Central memory CD8-positive, alpha-beta T cell (primary cell): ENCODE data around the gene LPP.

Experiments used
- ATAC-seq: fragments of 150-1000 bp; cut with Tn5 transposase; replicated peaks from 2 replicates; pipeline ENCODE4 v1.10.0; 2022; ENCODE audit warnings: mild to moderate bottlenecking, moderate FRiP score, moderate number of reproducible peaks; ENCODE audit not compliant: poor library complexity, severe bottlenecking; ENCODE audit errors: extremely low read depth
- DNase-seq, 2 donors: peaks; one replicate each; pipeline ENCODE4 v3.0.0; 2021; ENCODE audit warnings: low spot score in 2 of 2
- H3K27ac Mint-ChIP-seq: one replicate; pipeline ENCODE4 v1.8.0; 2022; ENCODE audit warnings: low read depth, mild to moderate bottlenecking, moderate library complexity, mixed read lengths
- H3K27me3 Mint-ChIP-seq: one replicate; pipeline ENCODE4 v1.8.0; 2022; ENCODE audit warnings: mixed read lengths
- H3K36me3 Mint-ChIP-seq: one replicate; pipeline ENCODE4 v1.8.0; 2022; ENCODE audit warnings: mild to moderate bottlenecking, moderate library complexity, mixed read lengths; ENCODE audit not compliant: insufficient read depth
- H3K4me1 Mint-ChIP-seq: one replicate; pipeline ENCODE4 v1.8.0; 2022; ENCODE audit warnings: mixed read lengths
- H3K4me3 Mint-ChIP-seq: one replicate; pipeline ENCODE4 v1.8.0; 2022; ENCODE audit warnings: mild to moderate bottlenecking, moderate library complexity, mixed read lengths
- H3K9me3 Mint-ChIP-seq: one replicate; pipeline ENCODE4 v1.8.0; 2022; ENCODE audit warnings: mixed read lengths

The LPP gene

DNA sequence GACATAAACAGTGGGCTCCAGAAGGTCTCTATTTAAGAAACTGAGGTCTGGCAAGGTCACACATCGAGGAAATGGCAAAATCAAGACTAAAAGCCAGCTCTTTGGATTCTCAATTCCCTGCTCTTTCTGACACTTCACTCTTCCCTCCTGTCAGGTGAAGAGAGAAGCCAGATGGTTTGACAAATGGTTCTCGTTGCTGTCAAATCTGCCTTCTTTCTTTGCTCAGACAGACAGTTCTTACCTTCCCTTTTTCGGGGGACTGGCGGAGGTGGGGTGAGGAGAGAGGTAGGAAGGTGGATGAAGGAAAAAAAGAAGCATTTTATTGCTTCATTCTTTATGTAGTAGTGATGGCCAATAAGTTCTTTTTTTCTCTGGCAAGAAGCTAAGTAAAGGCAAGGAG, 133.4 kb downstream of the LPP start:
- H3K4me3 Mint-ChIP-seq, result no peak overlapping the region
- no peak overlapping the region for H3K27ac Mint-ChIP-seq
- H3K9me3 Mint-ChIP-seq, result no peaks in the 10 kb centered on the region
- DNase-seq, result no peak
- no peak for ATAC-seq
- peaks cover 6% of the 10 kb centered on the region for H3K36me3 Mint-ChIP-seq
- peaks cover 47% of the 10 kb centered on the region for H3K4me1 Mint-ChIP-seq
- H3K27me3 Mint-ChIP-seq, result no peaks in the 10 kb centered on the region

DNA sequence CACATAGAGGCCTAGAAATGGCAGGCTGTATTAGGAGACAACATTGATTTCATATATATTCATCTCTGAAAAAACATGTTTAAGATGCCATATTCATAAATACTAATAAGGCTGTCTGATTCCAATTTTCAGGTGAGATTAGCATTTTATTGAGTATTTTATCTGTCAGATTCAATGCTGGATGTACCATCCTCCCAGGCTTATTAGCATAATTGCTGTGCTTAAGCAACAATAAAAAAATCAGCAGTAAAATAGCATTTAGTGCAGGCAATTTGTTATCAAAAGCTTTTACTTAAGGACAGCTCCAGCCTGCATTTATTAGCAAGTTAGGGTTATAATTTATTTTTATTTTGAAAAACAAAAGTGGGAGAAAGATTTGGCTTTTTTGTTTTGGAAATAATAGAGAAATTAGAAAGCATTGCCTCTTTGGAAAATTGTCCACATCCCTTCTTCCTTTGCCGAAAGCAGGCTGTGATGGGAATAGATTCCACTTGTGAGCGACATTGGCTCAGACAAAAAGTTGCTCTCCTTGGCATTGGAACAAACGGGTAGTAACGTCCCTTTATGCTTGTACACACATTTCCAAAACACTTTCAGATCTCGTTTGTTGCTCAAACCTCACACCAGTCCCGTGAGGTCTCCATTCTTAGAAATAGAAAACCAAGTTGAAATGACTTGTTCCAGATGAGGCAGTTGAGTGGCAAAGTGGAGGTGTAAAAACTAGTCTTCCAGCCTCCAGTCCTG, 134.0 kb downstream of the LPP start:
- no peak for DNase-seq
- ATAC-seq, result no peak
- H3K9me3 Mint-ChIP-seq, result no peaks in the 10 kb centered on the region
- no peak overlapping the region for H3K27ac Mint-ChIP-seq
- H3K4me1 Mint-ChIP-seq, result peaks cover 47% of the 10 kb centered on the region
- H3K4me3 Mint-ChIP-seq, result no peak overlapping the region
- no peaks in the 10 kb centered on the region for H3K27me3 Mint-ChIP-seq
- peaks cover 6% of the 10 kb centered on the region for H3K36me3 Mint-ChIP-seq

DNA sequence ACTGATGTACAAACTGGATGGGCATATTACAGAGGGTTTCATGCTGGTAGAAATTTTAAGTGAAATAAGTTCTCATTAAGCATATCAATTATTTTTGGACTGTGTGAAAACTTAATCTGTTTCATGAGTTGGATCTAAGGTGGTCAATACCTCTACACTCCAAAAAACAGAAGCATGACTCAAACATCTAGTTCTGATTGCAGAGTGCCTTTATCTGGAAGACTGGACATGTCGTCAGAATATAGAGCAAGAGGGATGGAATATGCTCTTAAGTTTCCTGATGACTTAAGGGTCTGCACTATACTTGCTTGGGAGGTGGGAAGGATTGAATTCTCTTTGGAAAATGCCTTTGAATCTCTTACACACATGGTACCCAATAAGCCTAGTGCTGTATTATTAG, 138.3 kb downstream of the LPP start:
- no peak for ATAC-seq
- Mint-ChIP-seq H3K27ac (no peak overlapping the region), H3K4me1 (peaks cover 52% of the 10 kb centered on the region), H3K4me3 (no peak overlapping the region), H3K9me3 (no peaks in the 10 kb centered on the region), H3K27me3 (no peaks in the 10 kb centered on the region), H3K36me3 (peaks cover 6% of the 10 kb centered on the region)
- DNase-seq, result no peak

DNA sequence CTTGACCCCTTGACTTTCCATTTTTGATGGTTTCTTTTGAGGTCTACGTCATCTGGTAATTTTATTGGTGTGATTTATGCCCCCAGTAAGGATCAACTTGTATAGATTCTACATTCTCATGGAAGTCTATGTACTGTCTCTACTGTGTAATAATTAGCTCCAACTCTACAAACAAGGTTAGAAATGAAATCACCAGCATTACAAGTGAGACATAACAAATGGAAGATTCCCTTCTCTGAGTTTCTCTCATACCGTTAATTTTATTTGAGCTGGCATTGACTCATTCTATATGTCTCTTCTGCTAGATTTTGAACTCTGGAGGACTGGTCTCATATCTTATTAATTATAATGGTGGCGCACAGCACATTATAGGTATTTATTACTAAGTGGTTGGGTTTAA, 138.9 kb downstream of the LPP start:
- ATAC-seq, result no peak
- no peak overlapping the region for H3K4me3 Mint-ChIP-seq
- no peaks in the 10 kb centered on the region for H3K9me3 Mint-ChIP-seq
- H3K4me1 Mint-ChIP-seq, result peaks cover 52% of the 10 kb centered on the region
- peaks cover 4% of the 10 kb centered on the region for H3K36me3 Mint-ChIP-seq
- DNase-seq, result no peak
- no peaks in the 10 kb centered on the region for H3K27me3 Mint-ChIP-seq
- H3K27ac Mint-ChIP-seq, result no peak overlapping the region

DNA sequence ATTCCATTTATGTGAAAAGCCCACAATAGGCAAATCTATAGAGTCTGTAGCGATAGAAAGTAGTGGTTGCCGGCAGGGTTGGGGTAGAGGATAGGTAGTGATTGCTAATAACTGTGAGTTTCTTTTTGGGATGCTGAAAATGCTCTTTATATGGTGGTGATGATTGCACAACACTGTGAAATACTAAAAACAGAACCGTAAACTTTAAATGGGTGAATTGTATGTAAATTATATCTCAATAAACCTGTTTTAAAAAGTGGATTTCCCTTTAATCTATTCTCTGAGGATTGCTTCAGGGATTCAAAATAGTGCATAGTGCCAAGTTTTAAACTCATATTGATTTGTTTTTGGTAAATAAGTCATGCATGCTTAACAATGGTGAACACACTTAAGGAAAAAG, 140.2 kb downstream of the LPP start:
- Mint-ChIP-seq H3K4me3 (peak overlapping the region; percentile 12), H3K9me3 (no peaks in the 10 kb centered on the region), H3K27ac (peak overlapping the region; percentile 64), H3K4me1 (peaks cover 65% of the 10 kb centered on the region), H3K27me3 (no peaks in the 10 kb centered on the region), H3K36me3 (peaks cover 4% of the 10 kb centered on the region)
- ATAC-seq (no peak), DNase-seq (no peak)

DNA sequence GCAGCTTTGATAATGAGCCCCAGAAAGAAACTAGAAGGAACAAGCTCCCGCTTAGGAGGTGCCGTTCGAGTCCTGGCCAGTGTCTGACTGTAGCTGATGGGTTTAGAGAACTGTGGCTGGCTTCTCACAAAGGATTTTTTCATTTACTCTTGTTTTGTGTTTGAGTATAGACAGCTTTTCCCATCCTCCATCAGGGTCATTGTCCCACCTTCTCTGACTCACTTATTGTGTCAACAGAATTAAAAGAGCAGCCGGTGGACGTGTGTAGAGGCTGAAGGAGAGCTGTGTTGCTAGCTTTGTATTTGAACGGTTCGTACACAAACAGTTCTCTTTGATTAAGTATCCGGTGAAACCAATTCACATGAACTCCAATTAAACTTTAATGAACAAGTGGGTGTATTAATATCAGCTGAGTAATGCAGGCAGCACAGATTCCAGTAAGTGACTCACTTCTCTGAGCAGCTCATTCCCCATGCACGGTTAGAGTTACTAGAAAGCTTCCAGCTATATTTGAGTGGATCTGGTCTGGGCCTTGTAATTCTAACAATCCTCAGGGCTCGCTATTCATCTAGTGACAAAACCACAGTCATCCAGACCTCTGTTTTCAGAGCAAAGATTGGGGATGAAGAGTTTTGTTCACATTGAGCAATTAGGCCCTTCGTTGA, 141.0 kb downstream of the LPP start:
- Mint-ChIP-seq H3K27me3 (no peaks in the 10 kb centered on the region), H3K4me3 (no peak overlapping the region), H3K9me3 (no peaks in the 10 kb centered on the region), H3K36me3 (peaks cover 4% of the 10 kb centered on the region), H3K4me1 (peaks cover 71% of the 10 kb centered on the region), H3K27ac (peak overlapping the region; percentile 76)
- DNase-seq (no peak), ATAC-seq (no peak)

DNA sequence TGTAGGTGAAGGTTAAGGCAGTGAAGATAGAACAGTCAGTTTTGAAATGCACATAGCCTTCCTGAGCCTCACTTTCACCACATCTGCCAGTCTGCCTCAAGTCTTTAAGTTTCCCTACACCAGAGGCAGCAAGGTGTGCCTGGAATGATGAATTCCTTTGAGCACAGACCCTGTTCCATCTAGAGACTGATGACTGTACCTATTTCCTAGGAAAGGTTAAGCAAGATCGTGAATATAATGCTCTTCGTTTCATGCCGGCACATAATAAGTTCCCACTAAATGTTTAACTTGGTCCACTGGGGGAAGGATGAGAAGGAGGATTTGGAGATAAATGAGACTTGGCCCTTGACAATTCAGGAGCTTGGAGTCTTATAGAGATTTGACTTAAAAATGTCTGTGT, 141.9 kb downstream of the LPP start:
- ATAC-seq, result no peak
- no peak for DNase-seq
- H3K36me3 Mint-ChIP-seq, result peaks cover 1% of the 10 kb centered on the region
- no peaks in the 10 kb centered on the region for H3K27me3 Mint-ChIP-seq
- no peak overlapping the region for H3K4me3 Mint-ChIP-seq
- H3K4me1 Mint-ChIP-seq, result peaks cover 74% of the 10 kb centered on the region
- peak overlapping the region; percentile 76 for H3K27ac Mint-ChIP-seq
- no peaks in the 10 kb centered on the region for H3K9me3 Mint-ChIP-seq

DNA sequence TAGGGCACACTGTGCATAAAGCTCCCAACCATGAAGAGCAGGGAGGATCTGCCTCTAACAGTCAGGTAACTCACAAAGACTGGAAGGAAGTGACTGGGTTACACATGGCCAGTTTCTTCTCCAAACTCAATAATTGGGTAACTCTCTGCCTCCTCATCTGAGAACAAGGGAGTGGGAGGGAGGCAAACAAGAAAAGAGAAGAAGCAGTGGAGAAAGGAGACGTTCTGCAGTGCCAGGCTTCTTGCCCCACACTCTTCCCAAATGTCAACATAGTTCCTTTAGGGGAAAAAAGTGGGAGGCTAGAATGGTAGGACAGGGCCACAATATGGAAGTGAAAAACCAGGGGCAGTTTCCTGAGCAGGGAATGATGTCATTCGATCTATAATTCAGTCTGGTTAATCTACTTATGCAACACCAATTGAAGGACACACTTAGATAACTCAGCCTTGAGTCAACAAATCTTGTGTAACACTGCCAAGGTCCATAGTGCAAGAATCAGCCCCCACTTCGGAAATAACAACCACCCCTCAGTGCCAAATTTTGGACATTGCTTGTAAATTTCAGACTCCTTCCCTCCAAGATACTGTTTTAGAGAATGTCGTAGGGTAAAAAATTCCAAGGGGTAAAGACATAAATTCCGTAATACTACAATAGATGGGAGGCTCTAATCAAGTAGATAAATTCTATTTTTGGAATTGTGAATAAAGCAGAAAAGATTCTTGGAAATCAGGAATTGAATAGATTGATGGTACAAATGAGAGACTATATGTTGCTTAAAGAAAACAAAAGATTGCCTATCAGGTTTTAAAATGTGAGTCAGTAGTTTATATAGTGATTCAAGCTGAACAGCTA, 143.0 kb downstream of the LPP start:
- Mint-ChIP-seq H3K9me3 (no peaks in the 10 kb centered on the region), H3K36me3 (peaks cover 1% of the 10 kb centered on the region), H3K27ac (no peak overlapping the region), H3K4me1 (peaks cover 75% of the 10 kb centered on the region), H3K27me3 (no peaks in the 10 kb centered on the region), H3K4me3 (no peak overlapping the region)
- DNase-seq, result no peak
- no peak for ATAC-seq

DNA sequence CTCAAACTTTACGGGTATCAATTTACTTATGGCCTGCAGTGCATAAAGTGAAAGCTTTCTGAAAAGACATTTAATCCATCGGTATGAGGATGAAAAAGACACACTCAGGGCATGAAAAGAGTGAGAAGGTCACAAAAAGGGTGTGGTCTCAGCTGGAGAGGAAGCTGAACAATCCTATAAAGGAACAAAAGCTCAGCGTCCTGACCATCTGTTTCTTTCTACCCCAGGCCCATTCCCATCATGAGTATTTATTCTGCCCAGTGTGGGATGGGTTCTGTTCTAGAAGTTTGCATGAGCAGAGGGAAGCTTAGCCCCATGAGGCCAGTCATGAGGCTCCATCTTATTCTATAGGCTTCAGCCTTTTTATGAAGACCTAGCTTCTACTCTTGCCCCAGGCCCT, 144.6 kb downstream of the LPP start:
- peak overlapping the region; percentile 38 for H3K27ac Mint-ChIP-seq
- H3K4me1 Mint-ChIP-seq, result peaks cover 66% of the 10 kb centered on the region
- H3K4me3 Mint-ChIP-seq, result peak overlapping the region; percentile 21
- H3K27me3 Mint-ChIP-seq, result no peaks in the 10 kb centered on the region
- no peaks in the 10 kb centered on the region for H3K9me3 Mint-ChIP-seq
- peaks cover 3% of the 10 kb centered on the region for H3K36me3 Mint-ChIP-seq
- DNase-seq (no peak), ATAC-seq (no peak)

DNA sequence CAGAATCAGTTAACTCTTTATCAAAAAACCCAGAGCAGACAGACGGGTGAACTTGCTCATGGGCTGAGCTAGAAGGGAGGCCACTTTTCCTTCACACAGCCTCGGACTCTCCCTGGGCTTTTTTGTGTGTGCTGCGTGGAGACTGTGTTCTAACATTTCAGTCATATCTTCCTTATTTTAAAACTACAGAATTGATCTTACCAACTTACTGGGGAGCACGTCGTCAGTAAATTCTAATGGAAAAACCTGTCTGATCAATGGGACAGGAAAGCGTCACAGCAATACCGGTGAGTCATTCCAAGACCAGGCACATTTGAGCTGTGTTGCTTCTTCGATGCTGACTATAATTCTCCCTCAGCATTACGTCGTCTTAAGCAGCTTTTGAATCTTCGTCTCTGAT, 145.1 kb downstream of the LPP start:
- peak; percentile 36 for ATAC-seq
- no peak for DNase-seq

DNA sequence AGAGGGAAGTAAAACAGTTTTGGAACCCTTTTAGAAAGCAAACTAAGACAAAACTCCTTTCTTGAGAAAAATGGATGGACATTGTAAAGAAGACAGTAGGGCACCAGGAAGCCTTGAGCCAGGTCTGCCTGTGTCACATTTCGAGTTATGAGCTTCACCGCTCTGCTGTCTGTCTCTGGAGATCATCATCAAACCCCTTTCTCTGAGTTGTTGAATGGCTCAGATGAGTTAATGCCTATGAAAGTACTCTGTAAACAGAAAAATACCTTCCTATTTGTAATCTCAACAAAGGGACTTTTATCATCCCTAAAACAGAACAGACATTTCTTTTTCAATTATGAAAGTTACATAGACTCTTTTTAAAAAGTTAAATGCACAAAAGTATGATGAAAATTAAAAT, 145.8 kb downstream of the LPP start:
- H3K27me3 Mint-ChIP-seq, result no peaks in the 10 kb centered on the region
- peak overlapping the region; percentile 21 for H3K4me3 Mint-ChIP-seq
- ATAC-seq (no peak), DNase-seq (no peak)
- H3K27ac Mint-ChIP-seq, result peak overlapping the region; percentile 38
- H3K9me3 Mint-ChIP-seq, result no peaks in the 10 kb centered on the region
- peaks cover 3% of the 10 kb centered on the region for H3K36me3 Mint-ChIP-seq
- peaks cover 58% of the 10 kb centered on the region for H3K4me1 Mint-ChIP-seq

More for the DNA sequence above, 145.1 kb downstream of the LPP start:
- no peaks in the 10 kb centered on the region for H3K27me3 Mint-ChIP-seq
- H3K36me3 Mint-ChIP-seq, result peaks cover 3% of the 10 kb centered on the region
- H3K27ac Mint-ChIP-seq, result peak overlapping the region; percentile 38
- peak overlapping the region; percentile 21 for H3K4me3 Mint-ChIP-seq
- no peaks in the 10 kb centered on the region for H3K9me3 Mint-ChIP-seq
- peaks cover 62% of the 10 kb centered on the region for H3K4me1 Mint-ChIP-seq

DNA sequence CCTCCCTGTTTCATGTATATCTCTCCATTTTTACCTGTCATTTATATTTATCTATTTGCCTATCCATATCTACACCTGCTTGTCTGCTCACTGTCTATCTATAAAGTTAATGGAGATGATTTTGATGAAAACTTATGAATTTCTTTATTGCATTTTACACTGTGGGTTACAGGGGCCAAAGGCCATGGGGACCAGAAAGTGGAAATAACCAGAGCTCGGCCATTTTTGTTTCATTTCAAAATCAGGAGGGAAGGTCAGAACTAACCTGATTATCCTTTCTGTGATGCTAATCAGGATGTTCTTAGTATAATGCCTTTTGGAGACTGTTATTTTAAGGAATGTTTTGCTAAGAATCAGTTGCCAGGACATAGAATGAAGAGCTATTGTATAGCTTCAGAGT, 147.2 kb downstream of the LPP start:
- peaks cover 3% of the 10 kb centered on the region for H3K36me3 Mint-ChIP-seq
- H3K27ac Mint-ChIP-seq, result peak overlapping the region; percentile 16
- ATAC-seq (no peak), DNase-seq (no peak)
- no peak overlapping the region for H3K4me3 Mint-ChIP-seq
- H3K9me3 Mint-ChIP-seq, result no peaks in the 10 kb centered on the region
- peaks cover 46% of the 10 kb centered on the region for H3K4me1 Mint-ChIP-seq
- H3K27me3 Mint-ChIP-seq, result no peaks in the 10 kb centered on the region
